ENCODE measurements around the gene NPRL2.

- no peak for TF ChIP-seq CTCF (IDR thresholded peaks at IDR 0.05)
- no peak for TF ChIP-seq EP300 (IDR thresholded peaks at IDR 0.05)
- no peak for TF ChIP-seq POLR2A (IDR thresholded peaks at IDR 0.05)
Measured at GRCh38 chr3:50365842-50366220, 15.3 kb upstream of the NPRL2 start.
